Epithelial cell of proximal tubule (primary cell): ENCODE results near the gene CABLES2. TPM values are rescaled to one million over a fixed set of nuclear protein-coding genes. Genes with fewer than 3 reads are reported as not detected.
A peak's percentile ranks its signal among the peaks of the same experiment; 100 is the strongest.

ENCODE experiments used
- DNase-seq: peaks from one replicate; pipeline ENCODE4 v3.0.0-alpha.2; 2011; ENCODE audit warnings: low read depth
- H3K4me3 ChIP-seq: 2 replicates; pipeline ENCODE4 v1.5.1; 2011; ENCODE audit warnings: low read depth, mild to moderate bottlenecking, low read length
- total RNA-seq: library from RNA; depleted of rRNA; stranded (reverse); fragments of >200 nt; gene quantifications from 2 replicates; pipeline ENCODE4 v1.2.3, GENCODE V29; 2015
- TF ChIP-seq, protein P1 (sequence below): conservative IDR thresholded peaks from 2 replicates; pipeline ENCODE4 v1.5.1; 2012; ENCODE audit warnings: low read depth, mild to moderate bottlenecking, low read length

The CABLES2 gene
- total RNA-seq, 1 donor from 2014 or later = 5.8 TPM

DNA sequence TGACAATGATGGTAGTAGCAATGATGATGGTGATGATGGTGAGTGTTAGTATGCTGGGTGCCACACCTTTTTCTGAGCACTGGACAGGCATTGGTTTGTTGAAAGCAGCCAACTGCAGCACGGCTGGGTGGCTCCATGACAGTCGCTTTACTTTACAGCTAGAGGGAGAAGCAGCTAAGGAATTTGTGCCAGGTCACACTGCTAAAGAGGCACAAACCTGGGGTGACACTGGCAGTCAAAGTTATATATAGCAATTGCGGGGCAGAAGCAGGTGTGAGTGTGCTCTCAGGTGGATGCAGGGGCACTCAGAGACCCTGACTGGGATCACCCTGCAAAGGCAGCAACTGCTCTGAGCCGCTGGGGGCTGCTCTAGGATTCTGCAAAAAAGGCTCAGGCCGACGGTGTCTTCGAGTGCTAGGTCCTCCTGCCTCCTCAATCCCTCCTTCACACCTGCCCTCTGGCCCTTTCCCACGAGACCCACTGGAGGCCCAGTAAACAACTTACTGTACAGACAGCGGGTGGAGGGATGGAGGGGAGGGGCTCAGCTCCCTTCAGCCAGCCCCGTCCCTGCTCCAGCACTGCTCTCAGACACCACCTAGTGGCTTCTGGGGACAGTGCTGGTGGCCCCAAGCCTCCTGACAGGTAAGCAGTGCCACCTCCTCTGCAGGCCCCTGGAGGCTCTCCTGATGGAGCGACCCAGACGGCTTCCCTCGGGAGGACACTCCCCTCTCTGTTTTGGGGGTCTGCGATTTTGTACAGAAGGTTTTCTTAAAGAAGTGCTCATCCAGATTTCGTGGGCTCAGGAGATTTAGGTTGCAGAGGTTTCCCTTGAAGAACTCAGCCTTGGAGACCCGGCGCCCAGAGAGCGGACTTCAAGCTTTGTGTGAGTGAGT lies 24.5 kb downstream of the CABLES2 start:
- DNase-seq = no peak
- TF ChIP-seq, protein P1, sequence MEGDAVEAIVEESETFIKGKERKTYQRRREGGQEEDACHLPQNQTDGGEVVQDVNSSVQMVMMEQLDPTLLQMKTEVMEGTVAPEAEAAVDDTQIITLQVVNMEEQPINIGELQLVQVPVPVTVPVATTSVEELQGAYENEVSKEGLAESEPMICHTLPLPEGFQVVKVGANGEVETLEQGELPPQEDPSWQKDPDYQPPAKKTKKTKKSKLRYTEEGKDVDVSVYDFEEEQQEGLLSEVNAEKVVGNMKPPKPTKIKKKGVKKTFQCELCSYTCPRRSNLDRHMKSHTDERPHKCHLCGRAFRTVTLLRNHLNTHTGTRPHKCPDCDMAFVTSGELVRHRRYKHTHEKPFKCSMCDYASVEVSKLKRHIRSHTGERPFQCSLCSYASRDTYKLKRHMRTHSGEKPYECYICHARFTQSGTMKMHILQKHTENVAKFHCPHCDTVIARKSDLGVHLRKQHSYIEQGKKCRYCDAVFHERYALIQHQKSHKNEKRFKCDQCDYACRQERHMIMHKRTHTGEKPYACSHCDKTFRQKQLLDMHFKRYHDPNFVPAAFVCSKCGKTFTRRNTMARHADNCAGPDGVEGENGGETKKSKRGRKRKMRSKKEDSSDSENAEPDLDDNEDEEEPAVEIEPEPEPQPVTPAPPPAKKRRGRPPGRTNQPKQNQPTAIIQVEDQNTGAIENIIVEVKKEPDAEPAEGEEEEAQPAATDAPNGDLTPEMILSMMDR = peak; percentile 91
- no peak overlapping the region for H3K4me3 ChIP-seq

DNA sequence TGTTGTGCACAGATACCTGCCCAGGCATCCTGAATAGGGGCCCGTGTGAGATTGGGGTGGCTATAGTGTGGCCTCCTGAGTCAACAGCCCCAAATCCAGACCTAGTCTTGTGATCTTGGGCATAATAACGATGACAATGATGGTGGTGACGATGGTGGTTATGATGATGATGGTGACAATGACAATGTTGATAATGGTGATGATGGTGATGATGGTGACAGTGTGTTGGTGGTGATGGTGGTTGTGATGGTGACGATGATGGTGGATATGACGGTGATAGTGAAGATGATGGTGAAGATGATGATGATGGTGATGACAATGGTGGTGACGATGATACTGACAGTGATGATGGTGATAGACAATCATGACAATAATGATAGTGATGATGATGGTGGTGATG lies 25.2 kb downstream of the CABLES2 start:
- H3K4me3 ChIP-seq = no peak overlapping the region
- TF ChIP-seq, protein P1 = no peak
- DNase-seq = no peak

GRCh38 chr20:62381202-62381797 lies 25.8 kb downstream of the CABLES2 start:
- no peak overlapping the region for H3K4me3 ChIP-seq
- DNase-seq = no peak
- TF ChIP-seq, protein P1 = no peak

DNA sequence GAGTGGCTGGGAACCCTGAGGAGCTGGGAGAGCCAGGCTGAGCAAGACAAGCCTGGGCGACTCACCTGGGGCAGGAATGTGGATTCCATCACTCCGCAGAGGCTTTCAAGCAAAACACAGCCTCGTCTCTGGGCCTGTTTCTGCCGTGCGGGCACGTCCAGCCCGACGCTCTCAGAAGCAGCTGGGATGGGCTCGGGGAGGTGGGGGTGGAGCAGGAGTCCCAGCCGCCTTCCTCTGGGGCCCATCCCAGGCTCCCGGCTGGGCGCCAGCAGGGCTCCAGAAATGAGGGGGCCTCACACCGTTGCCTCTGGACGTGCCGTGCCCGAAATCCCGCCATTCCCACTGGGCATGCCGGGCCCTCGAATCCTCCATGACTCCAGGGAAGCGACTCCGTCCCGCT lies 28.9 kb downstream of the CABLES2 start:
- TF ChIP-seq, protein P1 = no peak
- no peak overlapping the region for H3K4me3 ChIP-seq
- no peak for DNase-seq

DNA sequence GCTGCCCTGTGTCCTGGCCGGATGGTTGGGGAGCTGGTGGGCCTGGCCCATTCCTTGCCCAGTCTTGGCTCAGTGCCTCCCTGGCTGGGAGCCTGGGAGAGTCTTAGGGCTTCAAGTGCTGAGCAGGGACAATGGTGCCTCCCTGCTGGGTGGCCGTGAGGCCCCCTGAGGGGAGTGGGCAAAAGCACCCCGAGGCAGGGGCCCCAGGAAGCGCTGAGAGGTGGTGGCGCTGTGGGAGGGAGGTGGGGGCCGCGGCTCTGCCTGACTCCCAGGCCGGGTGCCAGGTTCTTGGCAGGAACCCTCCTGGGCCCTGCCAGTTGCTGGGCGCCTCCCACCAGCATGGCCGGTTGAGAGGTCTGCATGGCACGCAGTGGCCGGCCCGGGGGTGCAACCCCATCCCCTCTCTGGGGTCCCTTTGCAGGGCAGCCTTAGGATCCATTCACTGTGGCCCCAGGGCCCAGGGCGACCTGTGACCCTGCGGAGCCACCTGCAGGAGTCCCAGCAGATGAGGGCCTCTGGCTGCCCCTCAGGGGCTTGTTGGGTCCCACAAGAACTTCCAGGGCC lies 29.4 kb downstream of the CABLES2 start:
- H3K4me3 ChIP-seq = no peak overlapping the region
- TF ChIP-seq, protein P1 = no peak

GRCh38 chr20:62377064-62377461 lies 30.0 kb downstream of the CABLES2 start:
- DNase-seq = no peak
- no peak overlapping the region for H3K4me3 ChIP-seq
- TF ChIP-seq, protein P1 = no peak

More for the DNA sequence above, 29.4 kb downstream of the CABLES2 start:
- DNase-seq = no peak
